Adrenal gland (tissue), 12 donors: ENCODE data around the gene DNPEP. TPM values are rescaled to one million over a fixed set of nuclear protein-coding genes. Genes with fewer than 3 reads are reported as not detected.

Source experiments
- DNase-seq, 7 donors: peaks; one replicate each; pipeline ENCODE4 v3.0.0-alpha.2; 2019 to 2020
- H3K27ac ChIP-seq, 5 donors: fragments of 200-600 bp; sonication (generic) in 4 of 5; 1 replicate in 3 of 5; 2 replicates in 2 of 5; pipeline versions ENCODE4 v1.5.1 to v1.8.0; 2016 to 2020; ENCODE audit warnings: mild to moderate bottlenecking in 1 of 5
- H3K27me3 ChIP-seq: fragments of 200-600 bp; 2 replicates; pipeline ENCODE4 v1.8.0; 2021
- H3K36me3 ChIP-seq, 2 donors: fragments of 200-600 bp; replicated peaks in 1 of 2; 1 replicate in 1 of 2; 2 replicates in 1 of 2; pipeline versions ENCODE4 v1.5.1 to v1.8.0; 2018 to 2022
- H3K4me1 ChIP-seq, 2 donors: fragments of 200-600 bp; replicated peaks in 1 of 2; 1 replicate in 1 of 2; 2 replicates in 1 of 2; pipeline versions ENCODE4 v1.5.1 to v1.8.0; 2018 to 2021
- H3K4me3 ChIP-seq, 4 donors: fragments of 200-600 bp; sonication (generic) in 3 of 4; one replicate each; pipeline ENCODE4 v1.5.1; 2016 to 2018
- H3K9me3 ChIP-seq, 3 donors: fragments of 200-600 bp; sonication (generic) in 1 of 3; replicated peaks in 1 of 3; 1 replicate in 2 of 3; 2 replicates in 1 of 3; pipeline versions ENCODE4 v1.5.1 to v1.8.0; 2016 to 2021
- POLR2A ChIP-seq, 2 donors: fragments of 450-650 bp; IDR thresholded peaks; one replicate each; pipeline ENCODE4 v1.6.1; 2017; ENCODE audit warnings: antibody characterized with exemption in 2 of 2, mild to moderate bottlenecking in 2 of 2, moderate library complexity in 1 of 2
- WGBS, 4 donors: extraction: QIAGEN DNeasy Blood & Tissue Kit in 2 of 4; methylation state at CpG; one replicate each; pipeline versions ENCODE4 v1.1.5 to v1.1.7; 2013 to 2017; 5-methylcytosine and 5-hydroxymethylcytosine counted together
- intact Hi-C, 2 donors: fragments of 100-400 bp; cut with DNase I; formaldehyde crosslinking; loops; one replicate each; pipeline versions ENCODE4 v1.14.1 to v1.15.0; 2022 to 2023
- polyA plus RNA-seq, 3 donors: library from polyadenylated mRNA; stranded (reverse); fragments of 200-250 nt in 2 of 3; fragments of 350-450 nt in 1 of 3; fragmentation: Illumina TruSeq in 1 of 3; extraction: RNeasy Lipid Tissue Mini Kit (QIAGEN cat#74804) in 1 of 3; gene quantifications; one replicate each; pipeline ENCODE4 v1.2.3, GENCODE V29; 2013 to 2014
- total RNA-seq, 9 donors: library from RNA; depleted of rRNA in 4 of 9; stranded (reverse); fragments of >200 nt in 4 of 9; fragments of 120-200 nt in 1 of 9; fragmentation: NEBNext Ultra II Directional in 1 of 9; extraction: Animal tissue kit (Norgen Biotek cat#: 25700) in 1 of 9; gene quantifications; one replicate each; pipeline versions ENCODE4 v1.1.0 to v1.2.4, GENCODE V29; 2013 to 2023
- TF ChIP-seq, protein P1 (sequence below), 6 experiments: fragments of 450-650 bp in 4 of 6; fragments of 200-600 bp in 2 of 6; sonication (generic) in 1 of 6; IDR thresholded peaks; 1 replicate in 5 of 6; 2 replicates in 1 of 6; pipeline versions ENCODE4 v1.5.1 to v1.8.0; 2016 to 2021; ENCODE audit warnings: antibody characterized with exemption in 6 of 6, mild to moderate bottlenecking in 2 of 6, moderate library complexity in 1 of 6
- donor health status: healthy with polysubstance abuse.
- donor health status: Bipolar disorder and iron deficiency.
- donor health status: DM: yes; HTN: yes; CAD: no.
- donor health status: DM: no; HTN: no; CAD: no.
- donor health status: DM: no; HTN: no; CAD: no.
- donor health status: DM: yes; HTN: yes; CAD: no.

DNPEP gene
- total and polyA plus RNA-seq, 12 donors, result 30.0 to 107 (median 53.5) TPM

GRCh38 chr2:219405958-219406860, 18.5 kb upstream of the DNPEP start:
- no peaks in the 10 kb centered on the region for H3K4me1 ChIP-seq
- DNase-seq, result no peak
- no peaks in the 10 kb centered on the region for H3K9me3 ChIP-seq
- intact Hi-C loops, result loop anchor here (10.0 kb wide), 1 partner anchor 69 kb away; no protein-coding TSS in a partner anchor
- WGBS, 4 donors, result 81 to 84% (median 83%) methylated on average over 7 of the region's 7 CpGs
- no peaks in the 10 kb centered on the region for H3K36me3 ChIP-seq
- H3K27me3 ChIP-seq, result no peaks in the 10 kb centered on the region
- no peak overlapping the region for H3K27ac ChIP-seq
- TF ChIP-seq, protein P1, sequence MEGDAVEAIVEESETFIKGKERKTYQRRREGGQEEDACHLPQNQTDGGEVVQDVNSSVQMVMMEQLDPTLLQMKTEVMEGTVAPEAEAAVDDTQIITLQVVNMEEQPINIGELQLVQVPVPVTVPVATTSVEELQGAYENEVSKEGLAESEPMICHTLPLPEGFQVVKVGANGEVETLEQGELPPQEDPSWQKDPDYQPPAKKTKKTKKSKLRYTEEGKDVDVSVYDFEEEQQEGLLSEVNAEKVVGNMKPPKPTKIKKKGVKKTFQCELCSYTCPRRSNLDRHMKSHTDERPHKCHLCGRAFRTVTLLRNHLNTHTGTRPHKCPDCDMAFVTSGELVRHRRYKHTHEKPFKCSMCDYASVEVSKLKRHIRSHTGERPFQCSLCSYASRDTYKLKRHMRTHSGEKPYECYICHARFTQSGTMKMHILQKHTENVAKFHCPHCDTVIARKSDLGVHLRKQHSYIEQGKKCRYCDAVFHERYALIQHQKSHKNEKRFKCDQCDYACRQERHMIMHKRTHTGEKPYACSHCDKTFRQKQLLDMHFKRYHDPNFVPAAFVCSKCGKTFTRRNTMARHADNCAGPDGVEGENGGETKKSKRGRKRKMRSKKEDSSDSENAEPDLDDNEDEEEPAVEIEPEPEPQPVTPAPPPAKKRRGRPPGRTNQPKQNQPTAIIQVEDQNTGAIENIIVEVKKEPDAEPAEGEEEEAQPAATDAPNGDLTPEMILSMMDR (IDR thresholded peaks at IDR 0.05), result no peak
- TF ChIP-seq POLR2A (IDR thresholded peaks at IDR 0.05), result no peak
- no peak overlapping the region for H3K4me3 ChIP-seq

- H3K27ac ChIP-seq, result no peak overlapping the region
- no peaks in the 10 kb centered on the region for H3K27me3 ChIP-seq
- no peaks in the 10 kb centered on the region for H3K4me1 ChIP-seq
- 78 to 89% (median 83%) methylated on average over 4 to 9 of the region's 9 CpGs for WGBS, 4 donors
- no peak overlapping the region for H3K4me3 ChIP-seq
- H3K9me3 ChIP-seq, result no peaks in the 10 kb centered on the region
- no peak for DNase-seq
- intact Hi-C loops, result loop anchor here (10.0 kb wide), 1 partner anchor 69 kb away; no protein-coding TSS in a partner anchor
- no peak for TF ChIP-seq POLR2A (IDR thresholded peaks at IDR 0.05)
- TF ChIP-seq, protein P1 (IDR thresholded peaks at IDR 0.05), result no peak
- no peaks in the 10 kb centered on the region for H3K36me3 ChIP-seq
Measured at GRCh38 chr2:219405451-219405850, 17.7 kb upstream of the DNPEP start.

DNA sequence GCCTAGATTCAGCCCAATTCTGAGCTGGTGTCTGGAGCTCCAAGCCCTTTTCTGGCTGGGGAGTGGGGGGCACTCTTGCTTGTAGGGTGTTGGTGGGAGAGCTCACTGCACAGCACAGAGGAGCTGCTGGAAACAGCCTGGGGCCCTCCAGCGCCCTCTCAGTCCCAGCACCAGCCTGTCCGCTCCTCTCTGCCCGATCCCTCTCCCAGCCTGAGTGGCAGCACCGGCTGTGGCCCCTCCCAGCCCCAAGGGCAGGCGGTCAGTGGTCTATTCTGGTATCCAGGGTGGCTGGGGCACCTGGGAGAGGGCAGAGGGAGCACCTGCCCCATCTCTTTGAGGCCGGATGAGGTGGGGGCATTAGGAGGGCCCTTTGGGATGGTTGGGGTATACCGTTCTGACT, 17.2 kb upstream of the DNPEP start:
- H3K27ac ChIP-seq, result no peak overlapping the region
- TF ChIP-seq, protein P1 (IDR thresholded peaks at IDR 0.05), result no peak
- no peak for TF ChIP-seq POLR2A (IDR thresholded peaks at IDR 0.05)
- no peak for DNase-seq
- H3K9me3 ChIP-seq, result no peaks in the 10 kb centered on the region
- H3K4me3 ChIP-seq, result no peak overlapping the region
- no peaks in the 10 kb centered on the region for H3K36me3 ChIP-seq
- no peaks in the 10 kb centered on the region for H3K27me3 ChIP-seq
- intact Hi-C loops, result loop anchor here (5.0 to 10.0 kb wide), 2 partner anchors 70 to 122 kb away; no protein-coding TSS in a partner anchor
- WGBS, 4 donors, result 80 to 83% (median 81%) methylated on average over 6 to 7 of the region's 7 CpGs
- no peaks in the 10 kb centered on the region for H3K4me1 ChIP-seq

GRCh38 chr2:219404291-219404910, 16.7 kb upstream of the DNPEP start:
- H3K4me1 ChIP-seq, result peaks cover 0 to under 1% of the 10 kb centered on the region in 2 donors
- no peaks in the 10 kb centered on the region for H3K27me3 ChIP-seq
- DNase-seq, result no peak
- H3K9me3 ChIP-seq, result no peaks in the 10 kb centered on the region
- no peak overlapping the region for H3K4me3 ChIP-seq
- intact Hi-C loops, result loop anchor here (5.0 to 10.0 kb wide), 2 partner anchors 70 to 123 kb away; no protein-coding TSS in a partner anchor
- no peaks in the 10 kb centered on the region for H3K36me3 ChIP-seq
- TF ChIP-seq, protein P1 (IDR thresholded peaks at IDR 0.05), result no peak
- TF ChIP-seq POLR2A (IDR thresholded peaks at IDR 0.05), result no peak
- 69 to 81% (median 75%) methylated on average over 10 of the region's 10 CpGs for WGBS, 4 donors
- no peak overlapping the region for H3K27ac ChIP-seq
